Sigmoid colon (tissue), 7 donors: ENCODE data around the gene ARL17B. TPM values are rescaled to one million over a fixed set of nuclear protein-coding genes. Genes with fewer than 3 reads are reported as not detected.
A peak's percentile ranks its signal among the peaks of the same experiment; 100 is the strongest.
"Not testable (repeated sequence)": the region's sequence is repeated elsewhere in the genome, so short reads cannot be mapped to it uniquely, and the experiment has no call there.

ENCODE experiments used
- DNase-seq: peaks from one replicate; pipeline ENCODE4 v3.0.0-alpha.2; 2019
- H3K27ac ChIP-seq, 4 donors: fragments of 200-600 bp; sonication (generic); one replicate each; pipeline ENCODE4 v1.5.1; 2016 to 2019; ENCODE audit warnings: mild to moderate bottlenecking in 1 of 4
- H3K27me3 ChIP-seq, 3 donors: fragments of 200-600 bp; sonication (generic); one replicate each; pipeline ENCODE4 v1.5.1; 2019; ENCODE audit warnings: mild to moderate bottlenecking in 1 of 3
- H3K36me3 ChIP-seq, 4 donors: fragments of 200-600 bp; sonication (generic); one replicate each; pipeline ENCODE4 v1.5.1; 2016 to 2019
- H3K4me1 ChIP-seq, 4 donors: fragments of 200-600 bp; sonication (generic); one replicate each; pipeline ENCODE4 v1.5.1; 2017 to 2019
- H3K4me3 ChIP-seq, 4 donors: fragments of 200-600 bp; sonication (generic); one replicate each; pipeline ENCODE4 v1.5.1; 2017 to 2019; ENCODE audit warnings: mild to moderate bottlenecking in 2 of 4, moderate library complexity in 1 of 4
- H3K9me3 ChIP-seq, 4 donors: fragments of 200-600 bp in 3 of 4; sonication (generic) in 3 of 4; one replicate each; pipeline versions ENCODE4 v1.5.1 to v1.6.1; 2013 to 2019
- WGBS, 2 donors: extraction: QIAGEN DNeasy Blood & Tissue Kit; methylation state at CpG; one replicate each; pipeline ENCODE4 v1.1.7; 2013; 5-methylcytosine and 5-hydroxymethylcytosine counted together
- intact Hi-C: fragments of 100-400 bp; cut with DNase I; formaldehyde crosslinking; loops from one replicate; pipeline ENCODE4 v1.15.1; 2023
- polyA plus RNA-seq, 3 donors: library from polyadenylated mRNA; stranded (reverse); fragments of 200-250 nt; gene quantifications; one replicate each; pipeline ENCODE4 v1.2.3, GENCODE V29; 2013
- total RNA-seq, 4 donors: library from RNA; depleted of rRNA; stranded (reverse); fragments of >200 nt; gene quantifications; one replicate each; pipeline ENCODE4 v1.1.0, GENCODE V29; 2016
- donor health status: healthy with polysubstance abuse.
- donor health status: Bipolar disorder and iron deficiency.
- donor health status: healthy.

The ARL17B gene
- total RNA-seq (10 to 100 TPM; 11.2 to 29.6 (median 19.1) TPM), polyA plus RNA-seq (1 to 10 TPM; 6.0 to 8.8 (median 6.0) TPM)

DNA sequence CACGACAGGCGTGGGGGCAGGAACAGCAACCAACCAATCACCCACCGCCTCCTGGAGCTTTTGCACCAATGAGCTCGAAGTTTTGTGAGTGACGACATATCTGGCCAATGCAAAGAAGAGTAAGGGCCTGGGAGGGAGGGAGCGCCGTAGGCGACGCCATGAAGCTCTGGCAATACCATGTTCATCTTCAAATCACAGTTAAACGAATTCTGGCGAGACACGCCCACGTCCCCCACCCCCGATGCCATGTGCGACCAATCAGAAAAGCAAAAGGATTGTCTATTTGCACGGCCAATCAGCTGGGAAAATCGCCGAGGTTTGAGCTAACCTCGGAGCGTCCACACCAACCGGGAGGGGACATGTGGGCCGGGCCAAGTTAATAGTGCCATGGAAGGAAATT lies at the start of gene ARL17B:
TSS of gene ARL17B (minus strand) at position 12 of the 400 bp plus-strand sequence. CDS start 3,369 bp downstream, outside the sequence.
- WGBS, 2 donors: 0% methylated on average over 7 to 10 of the region's 22 CpGs
- H3K4me1 ChIP-seq, H3K9me3 ChIP-seq, H3K4me3 ChIP-seq, H3K27ac ChIP-seq, H3K27me3 ChIP-seq, intact Hi-C loops, H3K36me3 ChIP-seq: not testable (repeated sequence)
- peak; percentile 97 for DNase-seq

DNA sequence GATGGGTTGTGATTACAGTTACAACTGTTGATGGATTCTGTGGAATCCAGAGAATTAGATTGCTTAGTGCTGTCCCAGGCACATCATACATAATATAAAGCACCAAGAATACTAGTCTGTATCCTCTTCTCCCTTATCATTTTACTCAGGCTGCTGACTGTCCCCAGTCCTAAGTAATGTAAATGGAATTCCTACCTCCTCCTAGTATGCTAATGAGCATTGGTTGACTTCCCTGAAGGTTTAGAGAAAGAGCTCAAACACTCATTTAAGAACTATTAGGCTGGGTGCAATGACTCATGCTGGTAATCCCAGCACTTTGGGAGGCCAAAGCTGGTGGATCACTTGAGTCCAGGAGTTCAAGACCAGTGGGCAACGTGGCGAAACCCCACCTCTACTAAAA lies 48.3 kb upstream of the ARL17B start:
- H3K9me3 ChIP-seq, H3K4me1 ChIP-seq, H3K27ac ChIP-seq, H3K27me3 ChIP-seq, DNase-seq, H3K36me3 ChIP-seq, intact Hi-C loops, H3K4me3 ChIP-seq: not testable (repeated sequence)
- no CpG with 5 or more reads among the region's 2 CpGs for WGBS, 2 donors

DNA sequence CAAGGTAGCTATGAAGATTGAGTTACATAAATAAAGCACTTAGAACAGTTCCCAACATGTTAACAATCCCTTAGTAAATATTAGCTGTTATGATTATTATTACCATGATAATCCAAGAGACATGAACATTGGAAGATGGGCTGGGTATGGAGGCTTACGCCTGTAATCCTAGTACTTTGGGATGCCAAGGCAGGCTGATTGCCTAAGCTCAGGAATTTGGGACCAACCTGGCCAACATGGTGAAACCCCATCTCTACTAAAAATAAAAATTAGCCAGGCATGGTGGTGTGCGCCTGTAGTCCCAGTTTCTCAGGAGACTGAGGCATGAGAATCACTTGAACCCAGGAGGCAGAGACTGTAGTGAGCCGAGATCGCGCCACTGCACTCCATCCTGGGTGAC lies 45.6 kb upstream of the ARL17B start:
- H3K9me3 ChIP-seq, H3K27ac ChIP-seq, H3K36me3 ChIP-seq, DNase-seq, intact Hi-C loops, H3K4me3 ChIP-seq, H3K4me1 ChIP-seq, H3K27me3 ChIP-seq: not testable (repeated sequence)
- no CpG with 5 or more reads among the region's 5 CpGs for WGBS, 2 donors

DNA sequence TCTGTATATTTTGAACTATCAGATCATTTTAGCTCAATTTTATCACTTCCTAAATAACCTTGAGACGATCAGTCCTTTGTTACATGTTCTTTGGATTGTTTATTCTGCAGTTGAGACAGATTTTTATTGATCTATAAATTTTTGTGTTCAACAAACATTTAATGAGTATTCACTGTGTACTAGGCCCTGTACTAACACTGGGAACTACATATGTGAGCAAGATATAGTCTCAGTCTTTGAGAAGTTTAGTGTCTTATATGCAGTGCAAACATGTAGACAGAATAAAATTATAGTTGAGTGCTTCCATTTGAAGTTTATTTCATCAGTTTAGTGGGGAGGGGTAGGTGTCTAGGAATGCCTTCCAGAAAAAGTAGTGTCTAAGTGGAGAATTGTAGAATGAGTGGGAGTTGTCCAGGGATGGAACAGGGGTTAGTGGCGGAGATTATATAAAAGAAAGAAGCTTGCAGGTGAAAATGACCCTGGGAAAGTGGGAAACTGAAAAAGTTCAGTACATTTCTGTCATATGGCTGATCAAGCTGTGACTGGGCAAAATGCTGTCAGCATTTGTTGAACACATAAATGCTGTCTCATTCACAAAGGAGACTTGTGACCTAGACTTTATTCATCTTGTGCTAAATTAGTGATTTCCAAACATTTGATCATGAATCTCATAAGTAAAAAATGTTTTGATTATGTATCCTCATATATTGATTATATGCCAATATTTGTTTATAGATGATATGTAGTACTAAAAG lies 39.6 kb upstream of the ARL17B start:
- H3K27ac ChIP-seq, intact Hi-C loops, DNase-seq, H3K36me3 ChIP-seq, H3K9me3 ChIP-seq, H3K4me3 ChIP-seq, H3K27me3 ChIP-seq, H3K4me1 ChIP-seq: not testable (repeated sequence)
- no CpG with 5 or more reads among the region's 2 CpGs for WGBS, 2 donors

DNA sequence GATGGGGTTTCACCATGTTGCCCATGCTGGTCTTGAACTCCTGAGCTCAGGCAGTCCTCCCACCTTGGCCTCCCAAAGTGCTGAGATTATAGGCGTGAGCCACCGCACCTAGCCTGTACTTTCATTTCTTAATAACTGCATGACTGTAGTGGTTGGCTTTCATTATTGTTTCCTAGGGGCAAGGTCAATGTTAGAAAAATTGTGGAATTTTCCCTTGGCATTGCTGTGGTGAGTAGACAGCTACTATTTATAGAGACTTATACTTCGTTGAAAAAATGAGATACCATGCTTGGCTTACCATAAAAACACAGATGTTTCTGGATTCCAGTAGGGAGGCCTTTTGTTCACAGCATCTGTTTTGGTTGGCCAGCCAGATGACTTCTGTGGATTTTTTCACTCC lies 39.0 kb upstream of the ARL17B start:
- H3K4me3 ChIP-seq, DNase-seq, H3K4me1 ChIP-seq, H3K27ac ChIP-seq, H3K9me3 ChIP-seq, intact Hi-C loops, H3K36me3 ChIP-seq, H3K27me3 ChIP-seq: not testable (repeated sequence)
- 13 to 27% methylated on average over 1 of the region's 3 CpGs for WGBS, 2 donors

DNA sequence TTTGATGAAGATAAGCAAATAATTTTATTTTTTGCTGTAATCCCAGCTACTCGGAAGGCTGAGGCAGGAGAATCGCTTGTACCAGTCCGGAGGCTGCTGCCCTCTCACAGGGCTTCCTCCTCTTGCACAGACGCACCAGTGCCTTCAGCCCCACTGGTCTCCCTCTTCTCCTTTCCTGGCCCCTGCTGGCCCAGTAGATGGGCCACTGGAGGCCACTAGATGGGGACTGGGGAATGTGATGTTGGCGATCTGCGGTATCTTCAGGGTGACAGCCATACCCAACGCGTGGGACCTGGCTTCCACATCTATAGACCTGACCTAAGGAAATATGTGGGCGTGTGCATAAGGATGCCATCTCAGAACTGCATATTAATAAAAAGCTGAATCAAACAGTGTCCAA lies 38.4 kb upstream of the ARL17B start:
- H3K9me3 ChIP-seq, H3K4me1 ChIP-seq, H3K27me3 ChIP-seq, H3K27ac ChIP-seq, DNase-seq, intact Hi-C loops, H3K4me3 ChIP-seq, H3K36me3 ChIP-seq: not testable (repeated sequence)
- 95 to 99% methylated on average over 4 of the region's 9 CpGs for WGBS, 2 donors

DNA sequence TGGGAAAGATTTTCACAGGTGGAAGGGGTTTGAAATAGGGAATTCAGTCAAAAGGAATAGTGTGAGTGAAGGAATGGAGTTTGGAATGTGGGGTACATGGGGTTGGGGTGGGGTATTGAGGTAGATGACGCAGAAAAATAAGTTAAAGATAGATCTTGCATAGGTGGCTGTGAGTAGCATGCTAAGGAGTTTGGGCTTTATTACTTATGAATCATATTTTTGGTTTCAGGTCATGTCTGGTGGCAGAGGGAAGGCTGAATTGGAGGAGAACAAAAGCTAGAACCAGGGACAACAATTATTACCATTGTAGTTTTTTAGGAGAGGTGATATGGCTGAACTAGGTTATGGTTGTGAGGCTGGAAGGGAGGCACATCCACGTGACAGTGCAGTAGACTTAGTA lies 34.7 kb upstream of the ARL17B start:
- H3K4me1 ChIP-seq, intact Hi-C loops, H3K27me3 ChIP-seq, DNase-seq, H3K4me3 ChIP-seq, H3K9me3 ChIP-seq, H3K27ac ChIP-seq, H3K36me3 ChIP-seq: not testable (repeated sequence)
- WGBS, 2 donors: 83 to 85% methylated on average over 1 of the region's 2 CpGs

DNA sequence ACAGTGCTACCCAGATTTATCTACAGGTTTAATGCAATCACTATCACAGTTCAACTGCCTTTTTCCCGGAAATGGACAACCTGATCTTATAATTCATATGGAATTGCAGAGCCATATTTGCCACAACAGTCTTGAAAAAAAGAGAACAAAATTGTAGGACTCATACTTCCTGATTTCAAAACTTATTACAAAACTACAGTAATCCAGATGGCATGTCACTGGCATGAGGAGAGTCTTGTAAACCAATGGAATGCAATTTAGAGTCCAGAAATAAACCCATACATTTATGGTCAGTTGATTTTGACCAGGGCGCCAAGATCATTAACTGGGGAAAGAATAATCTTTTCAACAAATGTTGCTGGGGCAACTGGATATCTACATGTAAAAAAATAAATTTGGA lies 32.1 kb upstream of the ARL17B start:
- H3K4me1 ChIP-seq, H3K36me3 ChIP-seq, H3K4me3 ChIP-seq, H3K27ac ChIP-seq, intact Hi-C loops, DNase-seq, H3K27me3 ChIP-seq, H3K9me3 ChIP-seq: not testable (repeated sequence)
- no CpG with 5 or more reads among the region's 2 CpGs for WGBS, 2 donors

DNA sequence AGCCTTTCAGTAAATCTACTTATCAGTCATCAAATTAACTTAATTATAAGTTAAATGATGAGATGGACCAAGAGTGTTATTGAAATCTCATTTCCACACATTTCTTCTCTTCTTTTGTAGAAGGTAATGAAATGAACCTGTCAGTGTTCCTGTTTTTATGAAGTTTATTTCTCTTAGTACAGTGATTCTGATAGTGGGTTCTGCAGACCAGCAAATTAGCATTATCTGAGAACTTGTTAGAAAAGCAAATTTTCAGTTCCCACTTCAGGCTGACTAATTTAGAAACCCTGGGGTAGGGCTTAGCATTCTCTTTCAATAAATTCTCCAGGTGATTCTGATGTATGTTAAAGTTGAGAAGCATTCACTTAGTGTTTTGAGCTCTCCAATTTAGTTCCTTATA lies 23.9 kb upstream of the ARL17B start:
- H3K27me3 ChIP-seq, H3K36me3 ChIP-seq, H3K4me3 ChIP-seq, H3K27ac ChIP-seq, H3K9me3 ChIP-seq, H3K4me1 ChIP-seq, DNase-seq, intact Hi-C loops: not testable (repeated sequence)

DNA sequence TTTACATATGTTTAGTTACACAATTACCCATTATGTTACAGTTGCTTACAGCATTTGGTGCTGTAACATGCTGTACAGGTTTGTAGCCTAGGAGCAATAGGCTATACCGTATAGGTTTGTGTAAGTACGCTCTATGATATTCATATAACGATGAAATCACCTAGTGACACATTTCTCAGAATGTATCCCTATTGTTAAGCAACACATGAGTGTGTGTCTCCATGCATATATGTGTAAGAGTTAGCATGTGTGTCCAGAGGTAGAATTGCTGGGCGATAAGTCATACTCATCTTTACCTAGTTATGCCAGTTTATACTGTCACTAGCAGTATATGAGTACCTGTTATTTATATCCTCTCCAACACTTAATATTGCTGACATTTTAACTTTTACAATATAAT lies 21.6 kb upstream of the ARL17B start:
- H3K27me3 ChIP-seq, H3K27ac ChIP-seq, H3K36me3 ChIP-seq, intact Hi-C loops, H3K4me3 ChIP-seq, H3K4me1 ChIP-seq, H3K9me3 ChIP-seq, DNase-seq: not testable (repeated sequence)
- 91 to 92% methylated on average over 3 of the region's 4 CpGs for WGBS, 2 donors

DNA sequence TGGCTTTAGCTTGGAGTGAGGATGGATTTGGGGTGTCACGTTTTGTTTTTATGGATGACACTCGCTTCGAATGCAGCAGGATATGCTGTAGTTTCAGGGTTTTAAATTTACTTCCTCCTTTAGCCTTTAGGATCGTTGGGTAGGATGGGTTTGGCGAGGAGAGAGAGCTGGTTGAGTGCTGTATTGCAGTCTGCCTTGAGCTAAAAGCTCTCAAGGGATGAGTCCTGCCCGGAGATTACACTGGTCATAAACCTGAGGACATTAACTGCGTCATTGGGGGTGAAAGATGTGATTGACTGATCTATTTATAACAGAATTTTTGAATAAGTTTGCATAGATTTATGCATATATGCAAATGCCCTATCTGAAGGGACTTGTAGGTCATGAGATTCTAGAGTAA lies 11.9 kb upstream of the ARL17B start:
- intact Hi-C loops, DNase-seq, H3K9me3 ChIP-seq, H3K4me1 ChIP-seq, H3K27ac ChIP-seq, H3K36me3 ChIP-seq, H3K27me3 ChIP-seq, H3K4me3 ChIP-seq: not testable (repeated sequence)
- WGBS, 2 donors: no CpG with 5 or more reads among the region's 7 CpGs

DNA sequence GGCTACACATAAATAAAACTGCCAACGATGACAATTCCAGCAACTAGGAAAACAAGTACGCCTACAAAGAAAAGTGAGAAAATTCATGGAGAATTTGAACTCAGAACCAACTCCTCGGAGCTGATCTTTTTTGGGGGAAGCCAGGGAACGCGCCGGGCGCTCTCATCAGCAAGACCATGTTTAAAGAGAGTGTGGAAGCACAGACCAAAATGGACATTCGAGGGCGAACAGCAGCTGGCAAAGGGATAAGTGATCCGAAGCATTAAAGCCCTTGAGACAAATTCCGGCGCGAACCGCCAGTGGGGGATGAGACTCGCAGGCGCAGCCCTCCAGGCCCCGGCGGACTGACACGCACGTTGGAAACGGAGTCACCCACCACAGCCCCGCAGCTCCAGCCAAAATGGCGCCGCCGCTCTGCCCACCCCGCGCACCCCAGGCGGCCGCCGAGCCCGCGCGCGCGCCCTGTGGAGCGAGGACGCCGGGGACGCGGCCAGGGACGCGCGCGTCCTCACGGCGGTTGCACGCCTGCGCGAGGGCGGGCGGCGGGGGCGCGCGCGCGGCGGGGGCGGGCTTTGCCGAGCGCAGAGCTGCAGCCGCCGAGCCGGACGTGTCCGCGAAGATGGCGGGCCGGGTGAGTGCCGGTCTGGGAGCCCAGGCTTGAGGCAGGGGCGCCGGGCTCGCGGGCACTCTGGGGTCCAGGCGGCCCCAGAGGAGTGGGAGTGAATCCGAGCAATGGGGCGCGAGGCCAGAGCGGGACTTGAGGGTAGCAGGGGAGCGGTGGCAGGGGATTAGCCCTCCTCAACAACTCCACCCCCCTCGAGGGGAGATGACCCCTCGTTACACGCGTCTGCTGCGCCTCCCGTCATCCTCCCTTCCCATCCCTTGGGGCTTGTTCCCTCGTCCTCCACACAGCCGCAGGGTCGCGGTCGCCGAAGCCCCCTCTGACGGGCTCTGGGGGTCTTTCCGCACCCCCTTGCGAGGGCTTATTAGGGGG lies 11.0 kb upstream of the ARL17B start:
- H3K36me3 ChIP-seq, H3K4me1 ChIP-seq, H3K27me3 ChIP-seq, intact Hi-C loops, H3K9me3 ChIP-seq, DNase-seq, H3K4me3 ChIP-seq, H3K27ac ChIP-seq: not testable (repeated sequence)
- WGBS, 2 donors: no CpG with 5 or more reads among the region's 95 CpGs

DNA sequence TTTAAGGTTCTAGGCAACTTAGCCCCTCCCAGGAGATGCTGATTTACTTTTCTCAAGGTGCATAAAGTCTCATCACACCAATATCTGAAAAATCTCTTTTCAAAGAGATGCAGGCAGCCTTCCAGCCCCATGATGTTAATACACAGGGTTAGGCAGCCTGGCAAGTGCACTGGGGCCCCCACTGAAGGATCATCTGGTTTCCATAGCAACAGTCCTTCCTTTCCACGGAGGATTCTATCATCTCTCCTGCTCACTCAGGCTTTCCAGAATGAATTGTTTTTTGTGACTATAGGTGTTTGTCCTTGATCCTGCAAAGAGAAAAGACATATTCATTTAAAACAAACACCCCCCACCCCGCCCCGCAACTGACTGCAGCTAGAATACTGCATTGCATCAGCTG lies 6.0 kb upstream of the ARL17B start:
- intact Hi-C loops, H3K27me3 ChIP-seq, H3K36me3 ChIP-seq, H3K4me3 ChIP-seq, H3K27ac ChIP-seq, DNase-seq, H3K9me3 ChIP-seq, H3K4me1 ChIP-seq: not testable (repeated sequence)
- whole genome bisulfite sequencing, 2 donors: no CpG with 5 or more reads among the region's 3 CpGs
